GM04503 (cell line): ENCODE measurements around the gene ARHGEF4.

ENCODE experiments used
- DNase-seq: peaks from one replicate; pipeline ENCODE4 v3.0.0-alpha.2; 2012; ENCODE audit warnings: low read depth

Gene ARHGEF4

GRCh38 chr2:131037398-131038257, 200.9 kb downstream of the ARHGEF4 start:
- DNase-seq: no peak

GRCh38 chr2:131038258-131039100, 201.8 kb downstream of the ARHGEF4 start:
- DNase-seq: no peak

GRCh38 chr2:131039101-131039440, 202.4 kb downstream of the ARHGEF4 start:
- DNase-seq: no peak

GRCh38 chr2:131039535-131039907, 202.8 kb downstream of the ARHGEF4 start:
- DNase-seq: no peak

- no peak for DNase-seq
Measured at GRCh38 chr2:131039908-131040660, 203.4 kb downstream of the ARHGEF4 start.

GRCh38 chr2:131040661-131041401, 204.1 kb downstream of the ARHGEF4 start:
- no peak for DNase-seq

- DNase-seq: no peak
Measured at GRCh38 chr2:131041402-131042147, 204.9 kb downstream of the ARHGEF4 start.

- no peak for DNase-seq
Measured at GRCh38 chr2:131042148-131042775, 205.5 kb downstream of the ARHGEF4 start.

- no peak for DNase-seq
Measured at GRCh38 chr2:131043199-131044074, 206.7 kb downstream of the ARHGEF4 start.

- DNase-seq: no peak
Measured at GRCh38 chr2:131044075-131044756, 207.5 kb downstream of the ARHGEF4 start.

- no peak for DNase-seq
Measured at GRCh38 chr2:131044757-131045150, 208.0 kb downstream of the ARHGEF4 start.

GRCh38 chr2:131045286-131046027, 208.7 kb downstream of the ARHGEF4 start:
- no peak for DNase-seq

GRCh38 chr2:131046028-131046917, 209.6 kb downstream of the ARHGEF4 start:
- no peak for DNase-seq

- no peak for DNase-seq
Measured at GRCh38 chr2:131046918-131047652, 210.4 kb downstream of the ARHGEF4 start.

GRCh38 chr2:131047920-131048560, 211.3 kb downstream of the ARHGEF4 start:
- DNase-seq: no peak

GRCh38 chr2:131048641-131049040, 211.9 kb downstream of the ARHGEF4 start:
- no peak for DNase-seq
